DOHH2 (cell line): Measurements from ENCODE around the gene SLC35E3.

Source experiments
- H3F3A ChIP-seq: fragments of 200-600 bp; sonication (generic), shearing (Covaris generic); 2 replicates; pipeline ENCODE4 v1.6.0; 2016; ENCODE audit warnings: antibody characterized with exemption, mild to moderate bottlenecking; ENCODE audit not compliant: control insufficient read depth, insufficient read depth
- H3K27ac ChIP-seq: fragments of 200-600 bp; sonication (generic); 2 replicates; pipeline ENCODE4 v1.5.1; 2014; ENCODE audit warnings: low read depth, mild to moderate bottlenecking, low read length, moderate library complexity
- H3K27me3 ChIP-seq: fragments of 200-600 bp; sonication (generic); 2 replicates; pipeline ENCODE4 v1.6.1; 2014; ENCODE audit warnings: mild to moderate bottlenecking, low read length, mixed read lengths; ENCODE audit not compliant: control insufficient read depth
- H3K36me3 ChIP-seq: fragments of 200-600 bp; sonication (generic); 2 replicates; pipeline ENCODE4 v1.6.1; 2014; ENCODE audit warnings: mild to moderate bottlenecking, low read length, moderate library complexity, mixed read lengths; ENCODE audit not compliant: control insufficient read depth
- H3K4me1 ChIP-seq: fragments of 200-600 bp; sonication (generic); 2 replicates; pipeline ENCODE4 v1.6.1; 2014; ENCODE audit warnings: mild to moderate bottlenecking, low read length, mixed read lengths; ENCODE audit not compliant: control insufficient read depth
- H3K4me2 ChIP-seq: fragments of 200-600 bp; sonication (generic); 2 replicates; pipeline ENCODE4 v1.6.0; 2014; ENCODE audit warnings: mild to moderate bottlenecking, low read length, moderate library complexity
- H3K4me3 ChIP-seq: fragments of 200-600 bp; sonication (generic); 2 replicates; pipeline ENCODE4 v1.5.1; 2014; ENCODE audit warnings: mild to moderate bottlenecking, low read length, mixed read lengths
- H3K79me2 ChIP-seq: fragments of 200-600 bp; sonication (generic); 2 replicates; pipeline ENCODE4 v1.6.1; 2014; ENCODE audit warnings: mild to moderate bottlenecking, low read length, mixed read lengths; ENCODE audit not compliant: control insufficient read depth
- H3K9me2 ChIP-seq: fragments of 200-600 bp; sonication (generic); replicated peaks from 2 replicates; pipeline ENCODE4 v1.6.1; 2014; ENCODE audit warnings: mild to moderate bottlenecking, low read length, mixed read lengths; ENCODE audit not compliant: control insufficient read depth
- H3K9me3 ChIP-seq: fragments of 200-600 bp; sonication (generic); 2 replicates; pipeline ENCODE4 v1.6.1; 2014; ENCODE audit warnings: antibody characterized with exemption, low read length, mixed read lengths; ENCODE audit not compliant: control insufficient read depth, insufficient read depth
- H4K20me1 ChIP-seq: fragments of 200-600 bp; sonication (generic); 2 replicates; pipeline ENCODE4 v1.6.0; 2014; ENCODE audit warnings: low read depth, mild to moderate bottlenecking, antibody characterized with exemption, low read length, moderate library complexity; ENCODE audit not compliant: control insufficient read depth, insufficient read depth
- EZH2phosphoT487 ChIP-seq: fragments of 200-600 bp; sonication (generic); IDR thresholded peaks from 2 replicates; pipeline ENCODE4 v1.6.1; 2017; ENCODE audit warnings: borderline replicate concordance, mild to moderate bottlenecking, antibody characterized with exemption, low read length, moderate library complexity, mixed read lengths
- TF ChIP-seq, protein P1 (sequence below): fragments of 200-600 bp; sonication (generic); IDR thresholded peaks from one replicate; pipeline ENCODE4 v1.5.1; 2014; ENCODE audit warnings: antibody characterized with exemption, mild to moderate bottlenecking, low read depth, low read length; ENCODE audit not compliant: poor library complexity, severe bottlenecking

SLC35E3 gene

DNA sequence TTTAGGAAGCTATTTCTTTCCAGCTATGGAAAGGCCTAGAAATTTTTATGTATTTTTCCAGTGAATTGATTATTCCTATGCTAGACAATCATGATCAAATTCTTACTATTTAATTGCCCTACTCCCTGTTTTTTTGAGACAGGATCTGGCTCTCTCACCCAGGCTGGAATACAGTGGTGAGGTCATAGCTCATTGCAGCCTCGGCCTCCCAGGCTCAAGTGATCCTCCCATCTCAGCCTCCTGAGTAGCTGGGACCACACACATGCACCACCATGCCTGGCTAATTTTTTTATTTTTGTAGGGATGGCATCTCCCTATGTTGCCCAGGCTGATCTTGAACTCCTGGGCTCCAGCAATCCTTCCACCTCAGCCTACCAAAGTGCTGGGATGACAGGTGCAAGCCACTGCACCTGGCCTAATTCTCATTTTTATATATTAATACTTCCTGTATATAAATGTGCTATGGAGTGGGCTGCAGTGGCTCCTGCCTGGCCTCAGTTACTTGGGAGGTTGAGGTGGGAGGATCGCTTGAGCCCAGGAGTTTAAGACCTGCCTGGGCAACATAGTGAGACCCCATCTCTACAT, 46.0 kb downstream of the SLC35E3 start:
- H3F3A ChIP-seq, result peaks cover 7% of the 10 kb centered on the region; the same call in 1 of the 2 replicates
- H3K4me3 ChIP-seq, result no peak overlapping the region
- H3K27ac ChIP-seq, result peak overlapping the region; percentile 66
- no peaks in the 10 kb centered on the region for H3K9me2 ChIP-seq
- no peaks in the 10 kb centered on the region for H4K20me1 ChIP-seq
- no peaks in the 10 kb centered on the region for H3K27me3 ChIP-seq
- H3K4me1 ChIP-seq, result peaks cover 78% of the 10 kb centered on the region
- no peaks in the 10 kb centered on the region for H3K36me3 ChIP-seq
- TF ChIP-seq, protein P1, sequence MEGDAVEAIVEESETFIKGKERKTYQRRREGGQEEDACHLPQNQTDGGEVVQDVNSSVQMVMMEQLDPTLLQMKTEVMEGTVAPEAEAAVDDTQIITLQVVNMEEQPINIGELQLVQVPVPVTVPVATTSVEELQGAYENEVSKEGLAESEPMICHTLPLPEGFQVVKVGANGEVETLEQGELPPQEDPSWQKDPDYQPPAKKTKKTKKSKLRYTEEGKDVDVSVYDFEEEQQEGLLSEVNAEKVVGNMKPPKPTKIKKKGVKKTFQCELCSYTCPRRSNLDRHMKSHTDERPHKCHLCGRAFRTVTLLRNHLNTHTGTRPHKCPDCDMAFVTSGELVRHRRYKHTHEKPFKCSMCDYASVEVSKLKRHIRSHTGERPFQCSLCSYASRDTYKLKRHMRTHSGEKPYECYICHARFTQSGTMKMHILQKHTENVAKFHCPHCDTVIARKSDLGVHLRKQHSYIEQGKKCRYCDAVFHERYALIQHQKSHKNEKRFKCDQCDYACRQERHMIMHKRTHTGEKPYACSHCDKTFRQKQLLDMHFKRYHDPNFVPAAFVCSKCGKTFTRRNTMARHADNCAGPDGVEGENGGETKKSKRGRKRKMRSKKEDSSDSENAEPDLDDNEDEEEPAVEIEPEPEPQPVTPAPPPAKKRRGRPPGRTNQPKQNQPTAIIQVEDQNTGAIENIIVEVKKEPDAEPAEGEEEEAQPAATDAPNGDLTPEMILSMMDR, result no peak
- TF ChIP-seq EZH2phosphoT487, result no peak
- no peaks in the 10 kb centered on the region for H3K79me2 ChIP-seq
- peak overlapping the region; percentile 56 for H3K4me2 ChIP-seq
- H3K9me3 ChIP-seq, result no peaks in the 10 kb centered on the region

DNA sequence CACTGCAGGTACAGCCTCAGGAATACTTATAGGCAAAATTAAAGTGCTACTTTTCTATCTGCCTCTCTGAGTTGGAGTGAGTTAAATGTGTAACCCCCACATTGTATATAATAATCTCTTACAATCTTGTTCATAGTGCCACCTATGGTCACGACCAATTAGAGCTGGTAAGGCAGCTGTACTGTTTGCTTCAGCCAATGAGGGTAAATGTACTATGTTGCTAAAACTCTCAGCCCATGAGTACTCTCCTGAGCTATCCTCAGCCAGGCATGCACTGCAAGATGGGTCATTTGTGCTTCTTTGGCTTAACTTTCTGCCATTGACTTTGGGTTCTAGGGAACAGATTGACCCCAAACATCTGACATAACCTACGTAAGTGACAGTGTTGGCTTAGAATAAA, 47.0 kb downstream of the SLC35E3 start:
- peaks cover 5% of the 10 kb centered on the region; the same call in 1 of the 2 replicates for H3F3A ChIP-seq
- no peaks in the 10 kb centered on the region for H3K79me2 ChIP-seq
- no peaks in the 10 kb centered on the region for H3K27me3 ChIP-seq
- no peaks in the 10 kb centered on the region for H3K9me2 ChIP-seq
- H3K4me2 ChIP-seq, result peak overlapping the region; percentile 56
- no peaks in the 10 kb centered on the region for H3K36me3 ChIP-seq
- TF ChIP-seq, protein P1, result no peak
- no peak for TF ChIP-seq EZH2phosphoT487
- H4K20me1 ChIP-seq, result no peaks in the 10 kb centered on the region
- no peaks in the 10 kb centered on the region for H3K9me3 ChIP-seq
- H3K4me1 ChIP-seq, result peaks cover 68% of the 10 kb centered on the region
- peak overlapping the region; percentile 36 for H3K4me3 ChIP-seq
- H3K27ac ChIP-seq, result peak overlapping the region; percentile 66

GRCh38 chr12:68793436-68793835, 47.5 kb downstream of the SLC35E3 start:
- no peaks in the 10 kb centered on the region for H4K20me1 ChIP-seq

More at GRCh38 chr12:68793436-68793835, 47.5 kb downstream of the SLC35E3 start:
- H3K27me3 ChIP-seq, result no peaks in the 10 kb centered on the region
- H3K9me2 ChIP-seq, result no peaks in the 10 kb centered on the region
- H3K4me1 ChIP-seq, result peaks cover 63% of the 10 kb centered on the region
- no peak for TF ChIP-seq EZH2phosphoT487
- TF ChIP-seq, protein P1, result no peak
- H3K79me2 ChIP-seq, result no peaks in the 10 kb centered on the region
- H3K4me3 ChIP-seq, result peak overlapping the region; percentile 36
- H3K36me3 ChIP-seq, result no peaks in the 10 kb centered on the region
- peak overlapping the region; percentile 56 for H3K4me2 ChIP-seq
- H3K27ac ChIP-seq, result peak overlapping the region; percentile 66
- no peaks in the 10 kb centered on the region for H3K9me3 ChIP-seq
- peaks cover 5% of the 10 kb centered on the region; the same call in 1 of the 2 replicates for H3F3A ChIP-seq
